DOHH2 (cell line): ENCODE data around the gene PTPN12.

Experiments used
- EZH2phosphoT487 ChIP-seq: fragments of 200-600 bp; sonication (generic); IDR thresholded peaks from 2 replicates; pipeline ENCODE4 v1.6.1; 2017; ENCODE audit warnings: borderline replicate concordance, mild to moderate bottlenecking, antibody characterized with exemption, low read length, moderate library complexity, mixed read lengths
- TF ChIP-seq, protein P1 (sequence below): fragments of 200-600 bp; sonication (generic); IDR thresholded peaks from one replicate; pipeline ENCODE4 v1.5.1; 2014; ENCODE audit warnings: antibody characterized with exemption, mild to moderate bottlenecking, low read depth, low read length; ENCODE audit not compliant: poor library complexity, severe bottlenecking

- TF ChIP-seq, protein P1, sequence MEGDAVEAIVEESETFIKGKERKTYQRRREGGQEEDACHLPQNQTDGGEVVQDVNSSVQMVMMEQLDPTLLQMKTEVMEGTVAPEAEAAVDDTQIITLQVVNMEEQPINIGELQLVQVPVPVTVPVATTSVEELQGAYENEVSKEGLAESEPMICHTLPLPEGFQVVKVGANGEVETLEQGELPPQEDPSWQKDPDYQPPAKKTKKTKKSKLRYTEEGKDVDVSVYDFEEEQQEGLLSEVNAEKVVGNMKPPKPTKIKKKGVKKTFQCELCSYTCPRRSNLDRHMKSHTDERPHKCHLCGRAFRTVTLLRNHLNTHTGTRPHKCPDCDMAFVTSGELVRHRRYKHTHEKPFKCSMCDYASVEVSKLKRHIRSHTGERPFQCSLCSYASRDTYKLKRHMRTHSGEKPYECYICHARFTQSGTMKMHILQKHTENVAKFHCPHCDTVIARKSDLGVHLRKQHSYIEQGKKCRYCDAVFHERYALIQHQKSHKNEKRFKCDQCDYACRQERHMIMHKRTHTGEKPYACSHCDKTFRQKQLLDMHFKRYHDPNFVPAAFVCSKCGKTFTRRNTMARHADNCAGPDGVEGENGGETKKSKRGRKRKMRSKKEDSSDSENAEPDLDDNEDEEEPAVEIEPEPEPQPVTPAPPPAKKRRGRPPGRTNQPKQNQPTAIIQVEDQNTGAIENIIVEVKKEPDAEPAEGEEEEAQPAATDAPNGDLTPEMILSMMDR, result no peak
- TF ChIP-seq EZH2phosphoT487, result no peak
These were observed 1.1 kb upstream of the PTPN12 start for GRCh38 chr7:77536017-77536412.
